CMK (cell line): Measurements from ENCODE around the gene B4GALNT4.
"Not testable (repeated sequence)": the region's sequence is repeated elsewhere in the genome, so short reads cannot be mapped to it uniquely, and the experiment has no call there.

ENCODE experiments used
- DNase-seq: peaks from one replicate; pipeline ENCODE4 v3.0.0-alpha.2; 2010; ENCODE audit warnings: low read depth

The B4GALNT4 gene

GRCh38 chr11:359181-359714 is 10.1 kb upstream of the B4GALNT4 start:
- DNase-seq = no peak

GRCh38 chr11:360326-361280 is 8.7 kb upstream of the B4GALNT4 start:
- DNase-seq = no peak

- DNase-seq = no peak
Measured at GRCh38 chr11:362642-363442, 6.5 kb upstream of the B4GALNT4 start.

GRCh38 chr11:363443-363805 is 5.9 kb upstream of the B4GALNT4 start:
- not testable (repeated sequence) for DNase-seq

GRCh38 chr11:363948-364761 is 5.1 kb upstream of the B4GALNT4 start:
- no peak for DNase-seq

GRCh38 chr11:364991-365725 is 4.1 kb upstream of the B4GALNT4 start:
- no peak for DNase-seq

GRCh38 chr11:365831-366230 is 3.5 kb upstream of the B4GALNT4 start:
- DNase-seq = no peak

- no peak for DNase-seq
Measured at GRCh38 chr11:367956-368413, 1.3 kb upstream of the B4GALNT4 start.

- no peak for DNase-seq
Measured at GRCh38 chr11:368414-369335, 624 bp upstream of the B4GALNT4 start.

GRCh38 chr11:370070-370941 is 1.0 kb downstream of the B4GALNT4 start:
- no peak for DNase-seq

- DNase-seq = no peak
Measured at GRCh38 chr11:371051-371450, 1.8 kb downstream of the B4GALNT4 start.

GRCh38 chr11:371716-372590 is 2.7 kb downstream of the B4GALNT4 start:
- DNase-seq = no peak

GRCh38 chr11:372809-373715 is 3.8 kb downstream of the B4GALNT4 start:
- no peak for DNase-seq

GRCh38 chr11:373716-374551 is 4.6 kb downstream of the B4GALNT4 start:
- DNase-seq = no peak

- no peak for DNase-seq
Measured at GRCh38 chr11:375065-376025, 6.0 kb downstream of the B4GALNT4 start.
